Central memory CD8-positive, alpha-beta T cell (primary cell): ENCODE data around the gene ARIH2.
A peak's percentile ranks its signal among the peaks of the same experiment; 100 is the strongest.

Experiments
- ATAC-seq: fragments of 150-1000 bp; cut with Tn5 transposase; replicated peaks from 2 replicates; pipeline ENCODE4 v1.10.0; 2022; ENCODE audit warnings: mild to moderate bottlenecking, moderate FRiP score, moderate number of reproducible peaks; ENCODE audit not compliant: poor library complexity, severe bottlenecking; ENCODE audit errors: extremely low read depth
- DNase-seq, 2 donors: peaks; one replicate each; pipeline ENCODE4 v3.0.0; 2021; ENCODE audit warnings: low spot score in 2 of 2
- H3K27ac Mint-ChIP-seq: one replicate; pipeline ENCODE4 v1.8.0; 2022; ENCODE audit warnings: low read depth, mild to moderate bottlenecking, moderate library complexity, mixed read lengths
- H3K27me3 Mint-ChIP-seq: one replicate; pipeline ENCODE4 v1.8.0; 2022; ENCODE audit warnings: mixed read lengths
- H3K36me3 Mint-ChIP-seq: one replicate; pipeline ENCODE4 v1.8.0; 2022; ENCODE audit warnings: mild to moderate bottlenecking, moderate library complexity, mixed read lengths; ENCODE audit not compliant: insufficient read depth
- H3K4me1 Mint-ChIP-seq: one replicate; pipeline ENCODE4 v1.8.0; 2022; ENCODE audit warnings: mixed read lengths
- H3K4me3 Mint-ChIP-seq: one replicate; pipeline ENCODE4 v1.8.0; 2022; ENCODE audit warnings: mild to moderate bottlenecking, moderate library complexity, mixed read lengths
- H3K9me3 Mint-ChIP-seq: one replicate; pipeline ENCODE4 v1.8.0; 2022; ENCODE audit warnings: mixed read lengths

Gene ARIH2

GRCh38 chr3:48918388-48919214 is at the start of gene ARIH2:
Gene ARIH2, plus strand, starts transcription at chr3:48918842. Its CDS starts 8,717 bp downstream, at chr3:48927559.
- no peaks in the 10 kb centered on the region for H3K9me3 Mint-ChIP-seq
- no peaks in the 10 kb centered on the region for H3K27me3 Mint-ChIP-seq
- peak within 1 kb of the TSS; percentile 98 for H3K4me3 Mint-ChIP-seq
- peaks cover 28% of the 10 kb centered on the region for H3K36me3 Mint-ChIP-seq
- peaks cover 17% of the 10 kb centered on the region for H3K4me1 Mint-ChIP-seq
- ATAC-seq (peak; percentile 81), DNase-seq (peak; percentile 79 to 84)
- peak within 1 kb of the TSS; percentile 98 for H3K27ac Mint-ChIP-seq

DNA sequence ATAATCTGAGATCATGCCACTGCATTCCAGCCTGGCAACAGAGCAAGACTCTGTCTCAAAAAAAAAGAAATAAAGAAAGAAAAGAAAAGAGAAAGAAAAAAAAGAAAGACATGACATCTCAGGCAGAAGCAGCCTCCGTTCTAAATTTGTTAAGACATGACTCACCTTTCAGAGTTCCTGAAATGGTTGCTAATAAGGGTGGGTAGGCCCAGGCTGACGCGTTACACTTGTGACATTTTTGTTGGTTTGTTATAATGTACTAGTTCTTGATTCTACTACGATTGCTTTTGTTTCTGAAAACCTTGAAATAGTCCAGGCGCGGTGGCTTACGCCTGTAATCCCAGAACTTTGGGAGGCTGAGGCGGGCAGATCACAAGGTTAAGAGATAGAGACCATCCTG is 41.0 kb upstream of the ARIH2 start:
- Mint-ChIP-seq H3K27ac (no peak overlapping the region), H3K9me3 (no peaks in the 10 kb centered on the region)

GRCh38 chr3:48879307-48879993 is 39.2 kb upstream of the ARIH2 start:
- Mint-ChIP-seq H3K27ac (no peak overlapping the region), H3K4me3 (no peak overlapping the region), H3K27me3 (no peaks in the 10 kb centered on the region), H3K9me3 (no peaks in the 10 kb centered on the region), H3K4me1 (peaks cover 6% of the 10 kb centered on the region), H3K36me3 (peaks cover 37% of the 10 kb centered on the region)
- DNase-seq (no peak), ATAC-seq (no peak)

More for the DNA sequence above, 41.0 kb upstream of the ARIH2 start:
- H3K27me3 Mint-ChIP-seq, result no peaks in the 10 kb centered on the region
- peaks cover 35% of the 10 kb centered on the region for H3K36me3 Mint-ChIP-seq
- no peak for ATAC-seq
- DNase-seq, result no peak
- peaks cover 6% of the 10 kb centered on the region for H3K4me1 Mint-ChIP-seq
- H3K4me3 Mint-ChIP-seq, result no peak overlapping the region

GRCh38 chr3:48879994-48880377 is 38.7 kb upstream of the ARIH2 start:
- Mint-ChIP-seq H3K27ac (no peak overlapping the region), H3K4me3 (no peak overlapping the region)

DNA sequence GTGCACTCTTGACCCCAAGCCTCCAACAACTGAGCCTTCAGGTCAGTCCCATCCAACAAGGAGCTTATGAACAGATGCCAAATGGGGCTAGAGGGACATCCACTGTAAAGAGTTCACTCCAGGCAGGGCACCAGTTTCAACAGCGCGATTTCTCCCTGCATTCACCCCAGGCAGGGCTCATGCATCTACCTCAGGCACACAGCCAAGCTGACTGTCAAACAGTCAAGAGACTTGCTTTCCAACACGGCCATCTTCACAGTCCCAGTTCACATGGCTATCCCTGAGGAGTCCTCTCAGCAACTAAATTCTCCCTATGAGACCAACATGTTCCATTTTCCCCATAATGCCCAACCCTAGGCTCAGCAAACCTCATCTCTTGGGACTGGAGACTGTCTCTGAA is 37.6 kb upstream of the ARIH2 start:
- peaks cover 20% of the 10 kb centered on the region for H3K4me1 Mint-ChIP-seq
- DNase-seq (no peak), ATAC-seq (no peak)
- H3K36me3 Mint-ChIP-seq, result peaks cover 41% of the 10 kb centered on the region
- H3K9me3 Mint-ChIP-seq, result no peaks in the 10 kb centered on the region
- no peak overlapping the region for H3K27ac Mint-ChIP-seq
- no peaks in the 10 kb centered on the region for H3K27me3 Mint-ChIP-seq
- no peak overlapping the region for H3K4me3 Mint-ChIP-seq

More at GRCh38 chr3:48879994-48880377, 38.7 kb upstream of the ARIH2 start:
- H3K9me3 Mint-ChIP-seq, result no peaks in the 10 kb centered on the region
- H3K27me3 Mint-ChIP-seq, result no peaks in the 10 kb centered on the region
- DNase-seq, result no peak
- peaks cover 10% of the 10 kb centered on the region for H3K4me1 Mint-ChIP-seq
- no peak for ATAC-seq
- H3K36me3 Mint-ChIP-seq, result peaks cover 35% of the 10 kb centered on the region

DNA sequence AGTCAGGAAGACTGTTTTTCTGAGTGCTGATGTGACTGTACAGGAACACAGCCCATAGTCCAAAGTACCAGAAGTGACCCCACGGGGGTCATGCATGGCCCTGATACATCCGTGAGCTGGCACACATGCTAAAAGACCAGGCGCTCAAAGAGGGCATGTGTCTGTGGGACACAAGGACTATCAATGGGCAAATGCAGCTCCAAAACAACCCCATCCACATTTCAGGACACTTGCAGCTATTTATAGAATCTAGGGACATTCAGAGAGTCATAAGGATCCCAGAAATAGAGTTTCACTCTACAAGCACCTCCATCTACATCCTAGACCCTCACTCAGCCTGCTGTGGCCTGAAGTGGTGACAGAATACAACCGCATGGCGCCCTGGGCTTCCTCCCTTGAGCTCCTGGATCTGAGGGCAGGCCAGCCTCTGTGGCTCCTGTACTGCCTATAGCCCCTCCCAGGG is 37.0 kb upstream of the ARIH2 start:
- no peaks in the 10 kb centered on the region for H3K9me3 Mint-ChIP-seq
- H3K27ac Mint-ChIP-seq, result peak overlapping the region; percentile 32
- H3K27me3 Mint-ChIP-seq, result no peaks in the 10 kb centered on the region
- ATAC-seq (no peak), DNase-seq (no peak)
- peaks cover 22% of the 10 kb centered on the region for H3K4me1 Mint-ChIP-seq
- peaks cover 41% of the 10 kb centered on the region for H3K36me3 Mint-ChIP-seq
- H3K4me3 Mint-ChIP-seq, result no peak overlapping the region

- Mint-ChIP-seq H3K27ac (no peak overlapping the region), H3K27me3 (no peaks in the 10 kb centered on the region), H3K9me3 (no peaks in the 10 kb centered on the region), H3K36me3 (peaks cover 42% of the 10 kb centered on the region), H3K4me3 (no peak overlapping the region), H3K4me1 (peaks cover 32% of the 10 kb centered on the region)
- DNase-seq, result no peak
- ATAC-seq, result no peak
These were observed 32.9 kb upstream of the ARIH2 start for GRCh38 chr3:48885753-48886152.

DNA sequence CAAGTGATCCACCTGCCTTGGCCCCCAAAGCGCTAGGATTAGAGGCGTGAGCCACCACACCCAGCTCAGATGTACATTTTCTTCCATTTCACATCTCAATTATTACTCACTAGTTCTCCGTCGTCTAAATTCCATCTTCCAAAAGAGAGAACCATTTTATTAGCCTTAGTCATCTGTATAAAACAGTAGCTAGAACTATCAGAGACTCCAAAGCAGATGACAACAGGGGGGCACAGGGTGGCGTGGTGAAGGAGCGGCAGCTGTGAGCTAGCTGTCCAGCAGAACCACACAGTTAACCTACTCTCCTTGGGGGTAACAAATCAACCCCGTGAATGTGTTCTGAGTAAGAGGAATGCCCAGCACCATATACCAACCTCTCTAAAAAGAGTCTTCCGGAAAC is 27.0 kb upstream of the ARIH2 start:
- peaks cover 13% of the 10 kb centered on the region for H3K4me1 Mint-ChIP-seq
- DNase-seq (no peak), ATAC-seq (no peak)
- no peak overlapping the region for H3K27ac Mint-ChIP-seq
- no peak overlapping the region for H3K4me3 Mint-ChIP-seq
- H3K36me3 Mint-ChIP-seq, result peaks cover 15% of the 10 kb centered on the region
- H3K9me3 Mint-ChIP-seq, result no peaks in the 10 kb centered on the region
- H3K27me3 Mint-ChIP-seq, result no peaks in the 10 kb centered on the region

DNA sequence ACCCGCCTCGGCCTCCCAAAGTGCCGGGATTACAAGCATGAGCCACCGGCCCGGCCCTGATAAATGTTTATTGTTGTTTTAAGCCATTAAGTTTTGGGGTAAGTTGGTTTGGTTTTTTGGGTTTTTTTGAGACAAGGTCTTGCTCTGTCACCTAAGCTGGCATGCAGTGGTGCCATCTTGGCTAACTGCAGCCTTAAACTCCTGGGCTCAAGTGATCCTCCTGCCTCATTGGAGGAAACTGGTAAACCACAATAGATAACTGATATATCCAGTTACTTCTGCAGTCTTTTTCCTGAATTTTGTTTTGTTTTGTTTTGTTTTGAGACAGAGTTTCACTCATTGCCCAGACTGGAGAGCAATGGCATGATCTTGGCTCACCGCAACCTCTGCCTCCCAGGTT is 24.1 kb upstream of the ARIH2 start:
- H3K27me3 Mint-ChIP-seq, result no peaks in the 10 kb centered on the region
- H3K27ac Mint-ChIP-seq, result no peak overlapping the region
- H3K4me3 Mint-ChIP-seq, result no peak overlapping the region
- H3K4me1 Mint-ChIP-seq, result peaks cover 29% of the 10 kb centered on the region
- H3K9me3 Mint-ChIP-seq, result no peaks in the 10 kb centered on the region
- H3K36me3 Mint-ChIP-seq, result peaks cover 19% of the 10 kb centered on the region
- ATAC-seq (no peak), DNase-seq (no peak)

DNA sequence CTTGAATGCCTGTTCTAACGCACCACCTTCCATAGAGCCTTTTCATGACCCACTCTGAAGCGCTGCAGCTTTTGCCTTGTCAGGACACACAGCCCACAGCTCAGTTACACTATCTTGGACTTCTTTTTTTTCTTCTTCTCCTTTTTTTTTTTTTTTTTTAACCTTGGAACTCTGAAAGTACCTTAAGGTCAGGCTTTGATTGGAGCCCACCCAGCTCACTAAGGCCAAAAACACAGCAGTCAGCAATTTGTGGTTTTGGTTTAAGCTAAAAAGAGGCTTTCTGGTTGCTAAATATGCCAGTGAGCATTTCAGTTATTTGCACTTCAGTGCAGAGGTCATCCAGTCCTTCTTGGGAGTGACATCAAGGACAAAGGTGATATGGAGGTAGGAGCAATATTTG is 21.7 kb upstream of the ARIH2 start:
- ATAC-seq (no peak), DNase-seq (no peak)
- no peaks in the 10 kb centered on the region for H3K27me3 Mint-ChIP-seq
- peaks cover 15% of the 10 kb centered on the region for H3K36me3 Mint-ChIP-seq
- peak overlapping the region; percentile 78 for H3K27ac Mint-ChIP-seq
- peaks cover 35% of the 10 kb centered on the region for H3K4me1 Mint-ChIP-seq
- no peaks in the 10 kb centered on the region for H3K9me3 Mint-ChIP-seq
- peak overlapping the region; percentile 91 for H3K4me3 Mint-ChIP-seq

GRCh38 chr3:48897460-48898376 is 20.9 kb upstream of the ARIH2 start:
- peak overlapping the region; percentile 91 for H3K4me3 Mint-ChIP-seq
- H3K36me3 Mint-ChIP-seq, result peaks cover 15% of the 10 kb centered on the region
- H3K27ac Mint-ChIP-seq, result peak overlapping the region; percentile 65
- peaks cover 35% of the 10 kb centered on the region for H3K4me1 Mint-ChIP-seq
- H3K9me3 Mint-ChIP-seq, result no peaks in the 10 kb centered on the region
- ATAC-seq, result peak; percentile 2
- no peaks in the 10 kb centered on the region for H3K27me3 Mint-ChIP-seq
- DNase-seq, result no peak
